Measurements from ENCODE around the gene CCDC33.

DNA sequence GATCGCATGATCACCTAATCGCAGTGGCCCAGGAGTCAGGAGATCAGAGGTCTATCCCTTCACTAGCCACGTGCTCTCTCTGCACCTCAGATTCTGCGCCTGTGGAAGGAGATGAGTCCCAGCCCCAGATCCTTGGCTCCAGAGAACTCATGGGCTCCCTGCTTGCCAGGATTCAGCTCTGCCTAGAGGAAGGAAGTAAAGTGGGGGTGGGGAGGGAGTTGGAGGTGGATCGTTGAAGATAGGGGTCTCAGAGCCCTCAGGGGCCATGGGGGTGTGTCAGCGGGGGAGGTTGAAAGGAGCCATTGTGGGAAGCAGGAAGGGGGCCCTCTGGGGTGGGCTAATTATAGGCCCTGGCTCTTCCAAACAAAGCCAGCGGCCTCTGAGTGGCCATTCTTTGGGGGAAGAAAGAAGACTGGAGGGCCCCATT, 22.3 kb upstream of the CCDC33 start:
- no peak for TF ChIP-seq ZFX (IDR thresholded peaks at IDR 0.05)
- TF ChIP-seq, protein P1, sequence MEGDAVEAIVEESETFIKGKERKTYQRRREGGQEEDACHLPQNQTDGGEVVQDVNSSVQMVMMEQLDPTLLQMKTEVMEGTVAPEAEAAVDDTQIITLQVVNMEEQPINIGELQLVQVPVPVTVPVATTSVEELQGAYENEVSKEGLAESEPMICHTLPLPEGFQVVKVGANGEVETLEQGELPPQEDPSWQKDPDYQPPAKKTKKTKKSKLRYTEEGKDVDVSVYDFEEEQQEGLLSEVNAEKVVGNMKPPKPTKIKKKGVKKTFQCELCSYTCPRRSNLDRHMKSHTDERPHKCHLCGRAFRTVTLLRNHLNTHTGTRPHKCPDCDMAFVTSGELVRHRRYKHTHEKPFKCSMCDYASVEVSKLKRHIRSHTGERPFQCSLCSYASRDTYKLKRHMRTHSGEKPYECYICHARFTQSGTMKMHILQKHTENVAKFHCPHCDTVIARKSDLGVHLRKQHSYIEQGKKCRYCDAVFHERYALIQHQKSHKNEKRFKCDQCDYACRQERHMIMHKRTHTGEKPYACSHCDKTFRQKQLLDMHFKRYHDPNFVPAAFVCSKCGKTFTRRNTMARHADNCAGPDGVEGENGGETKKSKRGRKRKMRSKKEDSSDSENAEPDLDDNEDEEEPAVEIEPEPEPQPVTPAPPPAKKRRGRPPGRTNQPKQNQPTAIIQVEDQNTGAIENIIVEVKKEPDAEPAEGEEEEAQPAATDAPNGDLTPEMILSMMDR (IDR thresholded peaks at IDR 0.05 in 2 of 3, conservative IDR thresholded peaks at IDR 0.05 in 1 of 3; ENCODE audit: borderline replicate concordance in 1 of 3, insufficient read depth in 1 of 3, low read depth in 2 of 3, low read length in 2 of 3), result no peak
- no peak for TF ChIP-seq CBX3 (IDR thresholded peaks at IDR 0.05; ENCODE audit: low read depth)
- no peak for TF ChIP-seq ELF1 (IDR thresholded peaks at IDR 0.05; ENCODE audit: borderline replicate concordance, low read depth)
- no peak for TF ChIP-seq JUND (IDR thresholded peaks at IDR 0.05)
- TF ChIP-seq, protein P2, sequence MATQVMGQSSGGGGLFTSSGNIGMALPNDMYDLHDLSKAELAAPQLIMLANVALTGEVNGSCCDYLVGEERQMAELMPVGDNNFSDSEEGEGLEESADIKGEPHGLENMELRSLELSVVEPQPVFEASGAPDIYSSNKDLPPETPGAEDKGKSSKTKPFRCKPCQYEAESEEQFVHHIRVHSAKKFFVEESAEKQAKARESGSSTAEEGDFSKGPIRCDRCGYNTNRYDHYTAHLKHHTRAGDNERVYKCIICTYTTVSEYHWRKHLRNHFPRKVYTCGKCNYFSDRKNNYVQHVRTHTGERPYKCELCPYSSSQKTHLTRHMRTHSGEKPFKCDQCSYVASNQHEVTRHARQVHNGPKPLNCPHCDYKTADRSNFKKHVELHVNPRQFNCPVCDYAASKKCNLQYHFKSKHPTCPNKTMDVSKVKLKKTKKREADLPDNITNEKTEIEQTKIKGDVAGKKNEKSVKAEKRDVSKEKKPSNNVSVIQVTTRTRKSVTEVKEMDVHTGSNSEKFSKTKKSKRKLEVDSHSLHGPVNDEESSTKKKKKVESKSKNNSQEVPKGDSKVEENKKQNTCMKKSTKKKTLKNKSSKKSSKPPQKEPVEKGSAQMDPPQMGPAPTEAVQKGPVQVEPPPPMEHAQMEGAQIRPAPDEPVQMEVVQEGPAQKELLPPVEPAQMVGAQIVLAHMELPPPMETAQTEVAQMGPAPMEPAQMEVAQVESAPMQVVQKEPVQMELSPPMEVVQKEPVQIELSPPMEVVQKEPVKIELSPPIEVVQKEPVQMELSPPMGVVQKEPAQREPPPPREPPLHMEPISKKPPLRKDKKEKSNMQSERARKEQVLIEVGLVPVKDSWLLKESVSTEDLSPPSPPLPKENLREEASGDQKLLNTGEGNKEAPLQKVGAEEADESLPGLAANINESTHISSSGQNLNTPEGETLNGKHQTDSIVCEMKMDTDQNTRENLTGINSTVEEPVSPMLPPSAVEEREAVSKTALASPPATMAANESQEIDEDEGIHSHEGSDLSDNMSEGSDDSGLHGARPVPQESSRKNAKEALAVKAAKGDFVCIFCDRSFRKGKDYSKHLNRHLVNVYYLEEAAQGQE (IDR thresholded peaks at IDR 0.05; ENCODE audit: low read depth), result no peak
- no peak for TF ChIP-seq POLR2A (IDR thresholded peaks at IDR 0.05; ENCODE audit: borderline replicate concordance, extremely low read depth, insufficient read depth, insufficient read length)
- no peak for TF ChIP-seq POLR2AphosphoS5 (IDR thresholded peaks at IDR 0.05; ENCODE audit: low read depth, low read length)

Data from HCT116 (cell line).